Cardiac fibroblast (primary cell): ENCODE data around the gene OR4N2.

ENCODE experiments used
- DNase-seq, 2 donors: peaks; one replicate each; pipeline versions ENCODE4 v3.0.0 to v3.0.0-alpha.2; 2010; ENCODE audit warnings: low read depth in 2 of 2
- H3K4me3 ChIP-seq, 2 donors: replicated peaks in 1 of 2; 1 replicate in 1 of 2; 2 replicates in 1 of 2; pipeline ENCODE4 v1.5.1; 2011; ENCODE audit warnings: low read depth in 2 of 2, low read length in 2 of 2, mild to moderate bottlenecking in 2 of 2, moderate library complexity in 1 of 2
- CTCF ChIP-seq: IDR thresholded peaks from one replicate; pipeline ENCODE4 v1.5.1; 2011; ENCODE audit warnings: low read depth, mild to moderate bottlenecking, low read length, inconsistent platforms

The OR4N2 gene

GRCh38 chr14:19878029-19878642 is 74.6 kb downstream of the OR4N2 start:
- DNase-seq: peak in 1 of 2 donors; percentile 56
- TF ChIP-seq CTCF: peak; percentile 76
- H3K4me3 ChIP-seq: no peak overlapping the region
